Lower lobe of right lung (tissue), 2 donors: ENCODE measurements around the gene OSBP. TPM values are rescaled to one million over a fixed set of nuclear protein-coding genes. Genes with fewer than 3 reads are reported as not detected.
A peak's percentile ranks its signal among the peaks of the same experiment; 100 is the strongest.
"Not testable (repeated sequence)": the region's sequence is repeated elsewhere in the genome, so short reads cannot be mapped to it uniquely, and the experiment has no call there.

Experiments
- ATAC-seq, 2 donors: fragments of 200-7000 bp; cut with Tn5 transposase; one replicate each; pipeline ENCODE4 v1.9.1; 2020 to 2022; ENCODE audit warnings: mild to moderate bottlenecking in 2 of 2, moderate library complexity in 2 of 2
- DNase-seq: peaks from one replicate; pipeline ENCODE4 v3.0.0-alpha.2; 2020
- H3K27ac ChIP-seq: fragments of 200-600 bp; one replicate; pipeline ENCODE4 v1.8.0; 2022
- H3K27me3 ChIP-seq: fragments of 200-600 bp; one replicate; pipeline ENCODE4 v1.8.0; 2022; ENCODE audit warnings: low read depth
- H3K36me3 ChIP-seq: fragments of 200-600 bp; one replicate; pipeline ENCODE4 v1.8.0; 2022; ENCODE audit warnings: mild to moderate bottlenecking
- H3K4me1 ChIP-seq: fragments of 200-600 bp; one replicate; pipeline ENCODE4 v1.8.0; 2022
- H3K4me3 ChIP-seq: fragments of 200-600 bp; one replicate; pipeline ENCODE4 v1.8.0; 2022; ENCODE audit warnings: mild to moderate bottlenecking
- H3K9me3 ChIP-seq: fragments of 200-600 bp; one replicate; pipeline ENCODE4 v1.8.0; 2022
- intact Hi-C: fragments of 100-400 bp; cut with DNase I; formaldehyde crosslinking; loops from one replicate; pipeline ENCODE4 v1.11.0; 2022
- total RNA-seq: library from RNA; stranded (reverse); fragmentation: NEBNext Ultra II Directional; extraction: Animal tissue kit (Norgen Biotek cat#: 25700); gene quantifications from one replicate; pipeline ENCODE4 v1.2.1, GENCODE V29; 2021
- TF ChIP-seq, protein P1 (sequence below): fragments of 200-600 bp; IDR thresholded peaks from one replicate; pipeline ENCODE4 v1.8.0; 2022; ENCODE audit warnings: antibody characterized with exemption, mild to moderate bottlenecking
- donor health status: DM: no; HTN: yes; CAD: no; lungs with severe emphysema.

The OSBP gene
- total RNA-seq, 1 donor from 2014 or later = 37.7 TPM

- DNase-seq (no peak), ATAC-seq (no peak)
- intact Hi-C loops = no loop called here
- no peaks in the 10 kb centered on the region for H3K27me3 ChIP-seq
- no peak overlapping the region for H3K27ac ChIP-seq
- H3K4me3 ChIP-seq = no peak overlapping the region
- H3K36me3 ChIP-seq = no peaks in the 10 kb centered on the region
- H3K9me3 ChIP-seq = no peaks in the 10 kb centered on the region
- H3K4me1 ChIP-seq = peaks cover 36% of the 10 kb centered on the region
- TF ChIP-seq, protein P1, sequence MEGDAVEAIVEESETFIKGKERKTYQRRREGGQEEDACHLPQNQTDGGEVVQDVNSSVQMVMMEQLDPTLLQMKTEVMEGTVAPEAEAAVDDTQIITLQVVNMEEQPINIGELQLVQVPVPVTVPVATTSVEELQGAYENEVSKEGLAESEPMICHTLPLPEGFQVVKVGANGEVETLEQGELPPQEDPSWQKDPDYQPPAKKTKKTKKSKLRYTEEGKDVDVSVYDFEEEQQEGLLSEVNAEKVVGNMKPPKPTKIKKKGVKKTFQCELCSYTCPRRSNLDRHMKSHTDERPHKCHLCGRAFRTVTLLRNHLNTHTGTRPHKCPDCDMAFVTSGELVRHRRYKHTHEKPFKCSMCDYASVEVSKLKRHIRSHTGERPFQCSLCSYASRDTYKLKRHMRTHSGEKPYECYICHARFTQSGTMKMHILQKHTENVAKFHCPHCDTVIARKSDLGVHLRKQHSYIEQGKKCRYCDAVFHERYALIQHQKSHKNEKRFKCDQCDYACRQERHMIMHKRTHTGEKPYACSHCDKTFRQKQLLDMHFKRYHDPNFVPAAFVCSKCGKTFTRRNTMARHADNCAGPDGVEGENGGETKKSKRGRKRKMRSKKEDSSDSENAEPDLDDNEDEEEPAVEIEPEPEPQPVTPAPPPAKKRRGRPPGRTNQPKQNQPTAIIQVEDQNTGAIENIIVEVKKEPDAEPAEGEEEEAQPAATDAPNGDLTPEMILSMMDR = no peak
These were observed 62.7 kb downstream of the OSBP start for GRCh38 chr11:59552844-59553243.

DNA sequence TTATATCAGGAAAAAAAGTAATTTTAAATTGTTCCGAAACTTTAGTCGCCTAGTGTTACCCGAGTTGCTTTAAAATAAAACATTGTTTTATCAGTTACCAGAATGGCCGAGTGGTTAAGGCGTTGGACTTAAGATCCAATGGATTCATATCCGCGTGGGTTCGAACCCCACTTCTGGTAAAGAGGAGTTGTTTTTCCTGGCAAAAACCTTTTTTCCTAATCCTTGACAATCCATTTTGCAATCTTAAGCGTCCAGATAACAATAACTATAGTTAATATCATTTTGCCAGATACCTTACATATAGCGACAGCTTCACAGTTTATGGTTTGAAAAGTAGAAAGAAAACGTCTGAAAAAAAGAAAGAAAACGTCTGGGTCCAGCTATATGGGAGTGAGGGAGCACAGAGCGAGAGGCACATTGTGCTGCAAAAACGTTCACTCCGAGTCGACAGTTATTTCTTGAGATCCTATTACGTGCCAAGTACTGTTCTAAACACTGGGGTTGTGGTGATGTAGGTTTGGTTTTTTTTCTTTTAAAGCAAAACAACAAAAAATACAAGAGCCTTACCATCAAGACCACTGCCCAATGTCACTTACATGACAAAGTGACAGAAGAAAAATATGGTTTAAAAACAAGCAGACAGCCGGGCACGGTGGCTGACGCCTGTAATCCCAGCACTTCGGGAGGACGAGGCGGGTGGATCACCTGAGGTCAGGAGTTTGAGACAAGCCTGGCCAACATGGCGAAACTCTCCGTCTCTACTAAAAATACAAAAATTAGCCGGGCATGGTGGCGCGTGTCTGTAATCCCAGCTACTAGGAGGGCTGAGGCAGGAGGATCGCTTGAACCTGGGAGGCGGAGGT lies 63.7 kb downstream of the OSBP start:
- intact Hi-C loops = no loop called here
- Histone ChIP-seq H3K9me3 (no peaks in the 10 kb centered on the region), H3K4me3 (peak overlapping the region; percentile 56), H3K36me3 (no peaks in the 10 kb centered on the region), H3K4me1 (peaks cover 27% of the 10 kb centered on the region), H3K27ac (peak overlapping the region; percentile 76), H3K27me3 (no peaks in the 10 kb centered on the region)
- ATAC-seq (peak in 1 of 2 donors; percentile 46), DNase-seq (no peak)
- TF ChIP-seq, protein P1 = no peak

- peak overlapping the region; percentile 76 for H3K27ac ChIP-seq
- H3K4me1 ChIP-seq = peaks cover 18% of the 10 kb centered on the region
- DNase-seq (peak; percentile 75), ATAC-seq (peak; percentile 84 to 85)
- TF ChIP-seq, protein P1 = no peak
- no peaks in the 10 kb centered on the region for H3K9me3 ChIP-seq
- no peaks in the 10 kb centered on the region for H3K36me3 ChIP-seq
- peak overlapping the region; percentile 56 for H3K4me3 ChIP-seq
- intact Hi-C loops = no loop called here
- no peaks in the 10 kb centered on the region for H3K27me3 ChIP-seq
These were observed 64.5 kb downstream of the OSBP start for GRCh38 chr11:59550842-59551658.

DNA sequence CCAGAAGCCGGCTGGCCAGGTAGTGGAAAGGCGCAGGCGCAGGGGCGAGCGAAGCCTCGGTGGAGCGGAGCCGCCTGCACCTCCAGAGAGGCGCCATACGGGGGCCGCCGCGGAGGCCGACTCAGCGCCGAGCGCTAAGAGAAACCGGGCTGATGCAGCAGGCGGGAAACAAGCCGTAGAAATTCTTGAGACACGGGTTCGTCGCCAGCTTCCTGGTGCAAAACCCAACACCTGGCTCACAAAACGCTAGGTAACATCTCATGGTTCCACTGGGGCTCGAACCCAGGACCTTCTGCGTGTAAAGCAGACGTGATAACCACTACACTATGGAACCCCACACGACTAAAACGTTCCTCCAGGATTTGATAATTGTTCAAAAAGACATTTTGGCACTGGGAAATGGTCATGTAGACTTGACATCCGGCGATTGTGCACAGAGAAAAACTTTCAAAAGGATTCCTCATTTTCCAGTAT lies 65.2 kb downstream of the OSBP start:
- H3K9me3 ChIP-seq = no peaks in the 10 kb centered on the region
- TF ChIP-seq, protein P1 = peak; percentile 49
- peaks cover 14% of the 10 kb centered on the region for H3K4me1 ChIP-seq
- no peaks in the 10 kb centered on the region for H3K27me3 ChIP-seq
- intact Hi-C loops = no loop called here
- DNase-seq (peak; percentile 82), ATAC-seq (peak; percentile 94 to 95)
- H3K36me3 ChIP-seq = no peaks in the 10 kb centered on the region
- peak overlapping the region; percentile 76 for H3K27ac ChIP-seq
- peak overlapping the region; percentile 56 for H3K4me3 ChIP-seq

DNA sequence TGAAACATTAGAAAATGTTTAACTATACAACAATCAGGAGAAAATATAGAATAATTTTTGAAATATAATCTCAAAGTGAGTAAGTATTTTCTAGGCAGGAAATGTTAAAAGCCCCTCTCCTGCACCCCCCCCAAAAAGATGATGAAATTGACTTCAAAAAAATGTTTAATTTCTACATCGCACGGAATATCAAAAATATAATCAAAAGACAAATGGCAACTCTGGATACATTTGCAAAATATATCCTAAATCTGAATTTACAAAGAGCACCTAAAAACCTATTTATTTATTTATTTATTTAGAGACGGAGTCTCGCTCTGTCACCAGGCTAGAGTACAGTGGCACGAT lies 67.3 kb downstream of the OSBP start:
- TF ChIP-seq, protein P1 = no peak
- intact Hi-C loops = no loop called here

DNA sequence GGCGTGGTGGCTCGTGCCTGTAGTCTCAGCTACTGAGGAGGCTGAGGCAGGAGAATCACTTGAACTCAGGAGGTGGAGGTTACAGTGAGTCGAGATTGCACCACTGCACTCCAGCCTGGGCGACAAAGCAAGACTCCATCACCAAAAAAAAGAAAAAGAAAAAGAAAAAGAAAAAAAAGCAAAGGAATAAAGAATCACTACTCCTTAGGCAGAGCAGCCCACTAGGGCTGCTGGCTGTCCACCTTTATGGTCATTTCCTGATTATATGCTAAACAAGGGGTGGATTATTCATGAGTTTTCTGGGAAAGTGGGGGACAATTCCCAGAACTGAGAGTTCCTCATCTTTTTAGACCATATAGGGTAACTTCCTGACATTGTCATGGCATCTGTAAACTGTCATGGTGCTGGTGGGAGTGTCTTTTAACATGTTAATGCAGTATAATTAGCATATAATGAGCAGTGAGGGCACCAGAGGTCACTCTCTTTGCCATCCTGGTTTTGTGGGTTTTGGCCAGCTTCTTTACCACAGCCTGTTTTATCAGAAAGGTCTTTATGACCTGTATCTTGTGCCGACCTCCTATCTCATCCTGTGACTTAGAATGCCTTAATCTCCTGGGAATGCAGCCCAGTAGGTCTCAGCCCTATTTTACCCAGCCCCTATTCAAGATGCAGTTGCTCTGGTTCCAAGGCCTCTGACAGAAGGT lies 67.8 kb downstream of the OSBP start:
- H3K9me3 ChIP-seq, DNase-seq, H3K27me3 ChIP-seq, H3K4me3 ChIP-seq, H3K36me3 ChIP-seq, intact Hi-C loops, ATAC-seq, H3K27ac ChIP-seq: not testable (repeated sequence)
- peaks cover 14% of the 10 kb centered on the region for H3K4me1 ChIP-seq

More for the DNA sequence above, 67.3 kb downstream of the OSBP start:
- Histone ChIP-seq H3K4me3 (no peak overlapping the region), H3K4me1 (peaks cover 14% of the 10 kb centered on the region), H3K9me3 (no peaks in the 10 kb centered on the region), H3K36me3 (no peaks in the 10 kb centered on the region), H3K27ac (no peak overlapping the region), H3K27me3 (no peaks in the 10 kb centered on the region)
- ATAC-seq = no peak
- DNase-seq = no peak
